ENCODE results near the gene GFRA1. TPM values are rescaled to one million over a fixed set of nuclear protein-coding genes. Genes with fewer than 3 reads are reported as not detected.

GFRA1 gene
- total and polyA plus RNA-seq, 2 of the 4 experiments (the other 2 are of a cell fraction) = 9.1 to 9.3 TPM

DNA sequence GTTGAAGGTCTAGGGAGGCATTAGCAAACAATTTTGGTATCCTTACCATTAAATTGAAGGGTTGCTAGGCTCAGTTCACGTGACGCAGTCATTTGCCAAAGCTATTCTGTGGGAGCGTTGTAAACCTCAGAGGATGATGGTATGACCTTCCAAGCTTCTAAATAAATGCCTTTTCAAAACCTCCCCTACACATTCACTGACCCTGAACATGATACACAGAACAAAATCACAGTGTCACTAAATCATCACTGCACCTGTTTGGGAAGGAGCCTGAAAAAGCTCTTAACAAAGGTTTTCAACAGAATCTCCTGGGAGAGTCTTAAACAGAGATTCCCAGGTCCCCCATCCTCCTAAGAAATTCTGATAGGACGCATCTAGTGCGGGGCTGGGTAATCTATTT is 38.0 kb upstream of the GFRA1 start:
- Histone ChIP-seq H3K4me2 (ENCODE audit: low read depth, low read length) (no peak overlapping the region), H2BK15ac (ENCODE audit: low read depth, low read length) (no peak overlapping the region), H4K8ac (ENCODE audit: low read depth in 2 of 2, low read length in 2 of 2) (no peak overlapping the region), H3K23ac (ENCODE audit: low read depth, low read length) (no peak overlapping the region), H3K56ac (ENCODE audit: extremely low read depth, insufficient read depth, low read length) (no peak overlapping the region), H3K79me1 (ENCODE audit: low read depth in 1 of 2, low read length in 2 of 2) (no peaks in the 10 kb centered on the region), H4K5ac (ENCODE audit: low read depth, low read length) (no peak overlapping the region), H4K20me1 (ENCODE audit: insufficient read depth, low read length) (no peaks in the 10 kb centered on the region), H4K91ac (ENCODE audit: insufficient read depth, low read depth, low read length) (no peak overlapping the region), H3K27ac (ENCODE audit: insufficient read depth, low read length) (no peak overlapping the region), H2BK120ac (ENCODE audit: low read depth, low read length) (no peak overlapping the region), H3K27me3 (ENCODE audit: control insufficient read depth, insufficient read depth, low read length) (no peaks in the 10 kb centered on the region), H2AFZ (replicated peaks; ENCODE audit: low read length, poor library complexity) (no peak overlapping the region), H2BK20ac (ENCODE audit: low read depth, low read length) (no peak overlapping the region), H2AK9ac (replicated peaks; ENCODE audit: low read depth, low read length, poor library complexity) (no peak overlapping the region), H3K4ac (ENCODE audit: low read depth, low read length) (no peak overlapping the region), H3K9me1 (ENCODE audit: insufficient read depth, low read length) (no peaks in the 10 kb centered on the region), H2BK5ac (ENCODE audit: low read depth, low read length, poor library complexity, severe bottlenecking) (no peak overlapping the region), H2AK5ac (ENCODE audit: low read depth, low read length) (no peak overlapping the region), H3K9me3 (ENCODE audit: control insufficient read depth, insufficient read depth, low read length) (no peaks in the 10 kb centered on the region), H3K4me1 (ENCODE audit: control insufficient read depth, insufficient read depth, low read length) (no peaks in the 10 kb centered on the region), H3K36me3 (ENCODE audit: control insufficient read depth, insufficient read depth, low read length) (no peaks in the 10 kb centered on the region), H3K4me3 (ENCODE audit: insufficient read depth, low read depth, low read length) (no peak overlapping the region), H3K18ac (ENCODE audit: low read depth, low read length) (no peak overlapping the region), H3K14ac (replicated peaks; ENCODE audit: low read depth, low read length) (no peak overlapping the region), H3K9ac (ENCODE audit: low read depth, low read length) (no peak overlapping the region)
- intact Hi-C loops (cut with micrococcal nuclease) (no loop called here), dilution Hi-C loops (cut with HindIII; ENCODE audit: low sequenced_read_pairs, unreplicated experiment) (no loop called here), in situ Hi-C loops (cut with MboI; ENCODE audit: low sequenced_read_pairs) (no loop called here)
- TF ChIP-seq, protein P1, sequence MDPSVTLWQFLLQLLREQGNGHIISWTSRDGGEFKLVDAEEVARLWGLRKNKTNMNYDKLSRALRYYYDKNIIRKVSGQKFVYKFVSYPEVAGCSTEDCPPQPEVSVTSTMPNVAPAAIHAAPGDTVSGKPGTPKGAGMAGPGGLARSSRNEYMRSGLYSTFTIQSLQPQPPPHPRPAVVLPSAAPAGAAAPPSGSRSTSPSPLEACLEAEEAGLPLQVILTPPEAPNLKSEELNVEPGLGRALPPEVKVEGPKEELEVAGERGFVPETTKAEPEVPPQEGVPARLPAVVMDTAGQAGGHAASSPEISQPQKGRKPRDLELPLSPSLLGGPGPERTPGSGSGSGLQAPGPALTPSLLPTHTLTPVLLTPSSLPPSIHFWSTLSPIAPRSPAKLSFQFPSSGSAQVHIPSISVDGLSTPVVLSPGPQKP (IDR thresholded peaks at IDR 0.05; ENCODE audit: borderline replicate concordance, low read depth, low read length) = no peak
- TF ChIP-seq RAD21 (IDR thresholded peaks at IDR 0.05; ENCODE audit: low read length) (no peak), CHD1 (IDR thresholded peaks at IDR 0.05; ENCODE audit: low read depth, low read length) (no peak), FOS (IDR thresholded peaks at IDR 0.05; ENCODE audit: low read depth, low read length) (no peak)
- ATAC-seq (ENCODE audit: low read depth) = no peak
- POLR2A ChIA-PET (ENCODE audit: unreplicated experiment) = no interaction called here
- CTCF ChIA-PET = no interaction called here
- 66% methylated on average over 3 of the region's 5 CpGs; no CpG with 5 or more reads in 1 of the 2 experiments for WGBS, 2 experiments (ENCODE audit: extremely low coverage in 2 of 2, insufficient read length in 1 of 2)
- DNase-seq = no peak
- BruUV-seq (replicated peaks) = no TSS peak
